ENCODE measurements around the gene CES3.
A peak's percentile ranks its signal among the peaks of the same experiment; 100 is the strongest.

CES3 gene

DNA sequence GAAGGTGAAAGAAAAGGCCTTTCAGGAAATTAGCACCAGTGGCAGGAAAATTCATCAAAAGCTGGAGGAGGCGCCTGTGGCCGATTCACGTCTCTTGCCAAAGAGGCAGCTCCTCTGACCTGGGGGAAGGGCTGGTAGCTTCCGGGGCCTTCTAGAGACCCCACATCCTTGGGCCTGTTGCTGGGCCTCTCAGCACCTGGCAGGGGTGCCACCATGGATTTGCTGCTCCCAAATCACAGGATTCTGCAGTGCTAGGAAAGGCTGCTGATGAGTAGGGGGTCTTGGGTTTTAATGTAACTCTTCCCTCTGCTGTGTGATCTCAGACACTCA, 56.3 kb downstream of the CES3 start:
- DNase-seq, result no peak
- H3K9me3 ChIP-seq (replicated peaks; ENCODE audit: insufficient read depth, low read length), result no peaks in the 10 kb centered on the region
- no peaks in the 10 kb centered on the region for H3K27me3 ChIP-seq (replicated peaks; ENCODE audit: insufficient read depth, low read length)
- no peak overlapping the region for H2AFZ ChIP-seq (ENCODE audit: low read length)
- H3K36me3 ChIP-seq (replicated peaks; ENCODE audit: insufficient read depth, low read length), result no peaks in the 10 kb centered on the region
- H3K9ac ChIP-seq (ENCODE audit: low read length), result no peak overlapping the region
- TF ChIP-seq EZH2 (optimal IDR thresholded peaks at IDR 0.05; ENCODE audit: low read depth, low read length), result no peak
- no peak for TF ChIP-seq CTCF (IDR thresholded peaks at IDR 0.05; ENCODE audit: low read length)
- TF ChIP-seq EZH2phosphoT487 (IDR thresholded peaks at IDR 0.05; ENCODE audit: low read length), result no peak
- no peaks in the 10 kb centered on the region for H3F3A ChIP-seq (ENCODE audit: insufficient read depth, low read length)
- no peak overlapping the region for H3K4me2 ChIP-seq (ENCODE audit: low read depth, low read length)
- H3K4me1 ChIP-seq (ENCODE audit: low read length), result no peaks in the 10 kb centered on the region
- no peak overlapping the region for H3K27ac ChIP-seq (ENCODE audit: low read length)
- no peaks in the 10 kb centered on the region for H3K79me2 ChIP-seq (ENCODE audit: low read length)
- no peak overlapping the region for H3K4me3 ChIP-seq (ENCODE audit: low read length)
- no peaks in the 10 kb centered on the region for H4K20me1 ChIP-seq (ENCODE audit: insufficient read depth, low read length)
- no peaks in the 10 kb centered on the region for H3K9me2 ChIP-seq (replicated peaks; ENCODE audit: insufficient read depth, low read length)

DNA sequence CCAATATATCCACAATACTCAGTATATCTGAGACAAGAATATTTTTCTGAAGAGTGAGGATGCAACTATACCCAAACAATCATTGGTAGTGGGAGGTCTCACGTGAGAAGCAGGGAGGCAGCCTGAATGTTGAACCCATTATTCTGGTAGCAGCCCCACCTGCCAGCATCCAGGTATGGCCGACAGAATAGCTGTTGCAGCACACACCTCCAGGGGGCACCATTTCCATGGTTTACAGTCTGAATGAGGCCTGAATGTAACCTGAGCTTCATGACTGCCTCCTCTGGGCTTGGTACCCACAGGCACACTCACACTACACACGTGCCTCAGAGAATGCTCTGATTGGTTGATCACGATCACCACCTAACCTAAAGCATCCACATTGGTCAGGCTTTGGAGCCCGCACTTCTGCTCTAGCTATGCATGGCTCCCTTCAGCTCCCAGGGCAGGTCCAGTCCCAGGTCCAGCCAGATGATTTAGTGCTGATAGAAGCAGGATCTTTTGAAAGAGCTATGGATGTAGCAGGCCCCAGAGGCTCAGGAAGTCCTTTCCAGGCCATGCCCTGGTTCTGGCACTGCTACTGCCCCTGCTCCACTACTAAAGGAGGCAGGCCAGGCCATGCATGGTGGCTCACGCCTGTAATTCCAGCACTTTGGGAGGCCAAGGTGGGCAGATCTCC, 56.9 kb downstream of the CES3 start:
- no peak for TF ChIP-seq EZH2phosphoT487 (IDR thresholded peaks at IDR 0.05; ENCODE audit: low read length)
- peak; percentile 90 for TF ChIP-seq CTCF (IDR thresholded peaks at IDR 0.05; ENCODE audit: low read length)
- no peak for TF ChIP-seq EZH2 (optimal IDR thresholded peaks at IDR 0.05; ENCODE audit: low read depth, low read length)
- Histone ChIP-seq H3K4me2 (ENCODE audit: low read depth, low read length) (no peak overlapping the region), H3K9me3 (replicated peaks; ENCODE audit: insufficient read depth, low read length) (no peaks in the 10 kb centered on the region), H3K9ac (ENCODE audit: low read length) (no peak overlapping the region), H3K4me1 (ENCODE audit: low read length) (no peaks in the 10 kb centered on the region), H4K20me1 (ENCODE audit: insufficient read depth, low read length) (no peaks in the 10 kb centered on the region), H3K27ac (ENCODE audit: low read length) (no peak overlapping the region), H3K4me3 (ENCODE audit: low read length) (no peak overlapping the region), H3K27me3 (replicated peaks; ENCODE audit: insufficient read depth, low read length) (no peaks in the 10 kb centered on the region), H3K79me2 (ENCODE audit: low read length) (no peaks in the 10 kb centered on the region), H3K9me2 (replicated peaks; ENCODE audit: insufficient read depth, low read length) (no peaks in the 10 kb centered on the region), H2AFZ (ENCODE audit: low read length) (0 out of 2 replicates have a peak overlapping the region, but pooled peaks have one; percentile 21), H3K36me3 (replicated peaks; ENCODE audit: insufficient read depth, low read length) (no peaks in the 10 kb centered on the region), H3F3A (ENCODE audit: insufficient read depth, low read length) (no peaks in the 10 kb centered on the region)
- peak; percentile 95 for DNase-seq

- no peak overlapping the region for H3K4me2 ChIP-seq (ENCODE audit: low read depth, low read length)
- H3F3A ChIP-seq (ENCODE audit: insufficient read depth, low read length), result no peaks in the 10 kb centered on the region
- H3K27ac ChIP-seq (ENCODE audit: low read length), result no peak overlapping the region
- H3K9ac ChIP-seq (ENCODE audit: low read length), result no peak overlapping the region
- no peaks in the 10 kb centered on the region for H3K9me3 ChIP-seq (replicated peaks; ENCODE audit: insufficient read depth, low read length)
- H3K4me3 ChIP-seq (ENCODE audit: low read length), result no peak overlapping the region
- no peaks in the 10 kb centered on the region for H3K27me3 ChIP-seq (replicated peaks; ENCODE audit: insufficient read depth, low read length)
- H4K20me1 ChIP-seq (ENCODE audit: insufficient read depth, low read length), result no peaks in the 10 kb centered on the region
- H3K79me2 ChIP-seq (ENCODE audit: low read length), result no peaks in the 10 kb centered on the region
- no peaks in the 10 kb centered on the region for H3K9me2 ChIP-seq (replicated peaks; ENCODE audit: insufficient read depth, low read length)
- H3K36me3 ChIP-seq (replicated peaks; ENCODE audit: insufficient read depth, low read length), result no peaks in the 10 kb centered on the region
- DNase-seq, result no peak
- TF ChIP-seq EZH2phosphoT487 (IDR thresholded peaks at IDR 0.05; ENCODE audit: low read length), result no peak
- no peak for TF ChIP-seq EZH2 (optimal IDR thresholded peaks at IDR 0.05; ENCODE audit: low read depth, low read length)
- no peak for TF ChIP-seq CTCF (IDR thresholded peaks at IDR 0.05; ENCODE audit: low read length)
- H2AFZ ChIP-seq (ENCODE audit: low read length), result no peak overlapping the region
- no peaks in the 10 kb centered on the region for H3K4me1 ChIP-seq (ENCODE audit: low read length)
Observed at GRCh38 chr16:67019171-67019570, 58.1 kb downstream of the CES3 start.

All from MM.1S (cell line).